OCI-LY7 (cell line): ENCODE measurements around the gene RNF157.

Experiments used
- EZH2phosphoT487 ChIP-seq: fragments of 200-600 bp; sonication (generic); IDR thresholded peaks from 2 replicates; pipeline ENCODE4 v1.6.1; 2018; ENCODE audit warnings: low read depth, borderline replicate concordance, mild to moderate bottlenecking, mixed run types, antibody characterized with exemption, low read length, moderate library complexity, mixed read lengths
- TF ChIP-seq, protein P1 (sequence below): fragments of 200-600 bp; sonication (generic); conservative IDR thresholded peaks from 2 replicates; pipeline ENCODE4 v1.5.1; 2014; ENCODE audit warnings: mild to moderate bottlenecking, antibody characterized with exemption, low read length, moderate library complexity, mixed read lengths

DNA sequence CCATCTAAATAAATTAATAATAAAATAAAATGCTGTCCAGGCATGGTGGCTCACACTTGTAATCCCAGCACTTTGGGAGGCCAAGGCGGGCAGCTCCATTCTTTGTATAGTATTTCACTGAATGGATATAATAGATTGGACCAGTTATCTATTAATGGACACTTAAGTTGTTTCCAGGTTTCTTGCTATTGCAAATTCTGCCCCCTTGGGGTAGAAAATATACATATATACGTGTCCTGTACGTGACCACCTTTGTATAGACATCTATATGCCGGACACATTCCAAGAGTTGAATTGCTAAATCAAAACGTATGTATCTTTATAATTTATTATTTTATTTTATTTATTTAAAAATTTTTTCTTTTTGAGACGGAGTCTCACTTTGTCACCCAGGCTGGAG lies 132.8 kb downstream of the RNF157 start:
- no peak for TF ChIP-seq EZH2phosphoT487
- TF ChIP-seq, protein P1, sequence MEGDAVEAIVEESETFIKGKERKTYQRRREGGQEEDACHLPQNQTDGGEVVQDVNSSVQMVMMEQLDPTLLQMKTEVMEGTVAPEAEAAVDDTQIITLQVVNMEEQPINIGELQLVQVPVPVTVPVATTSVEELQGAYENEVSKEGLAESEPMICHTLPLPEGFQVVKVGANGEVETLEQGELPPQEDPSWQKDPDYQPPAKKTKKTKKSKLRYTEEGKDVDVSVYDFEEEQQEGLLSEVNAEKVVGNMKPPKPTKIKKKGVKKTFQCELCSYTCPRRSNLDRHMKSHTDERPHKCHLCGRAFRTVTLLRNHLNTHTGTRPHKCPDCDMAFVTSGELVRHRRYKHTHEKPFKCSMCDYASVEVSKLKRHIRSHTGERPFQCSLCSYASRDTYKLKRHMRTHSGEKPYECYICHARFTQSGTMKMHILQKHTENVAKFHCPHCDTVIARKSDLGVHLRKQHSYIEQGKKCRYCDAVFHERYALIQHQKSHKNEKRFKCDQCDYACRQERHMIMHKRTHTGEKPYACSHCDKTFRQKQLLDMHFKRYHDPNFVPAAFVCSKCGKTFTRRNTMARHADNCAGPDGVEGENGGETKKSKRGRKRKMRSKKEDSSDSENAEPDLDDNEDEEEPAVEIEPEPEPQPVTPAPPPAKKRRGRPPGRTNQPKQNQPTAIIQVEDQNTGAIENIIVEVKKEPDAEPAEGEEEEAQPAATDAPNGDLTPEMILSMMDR = peak; percentile 80
